ENCODE data around the gene PRPH2. TPM values are rescaled to one million over a fixed set of nuclear protein-coding genes. Genes with fewer than 3 reads are reported as not detected.

The PRPH2 gene
- polyA plus RNA-seq, 3 donors = 0.05 TPM; not detected in 2

DNA sequence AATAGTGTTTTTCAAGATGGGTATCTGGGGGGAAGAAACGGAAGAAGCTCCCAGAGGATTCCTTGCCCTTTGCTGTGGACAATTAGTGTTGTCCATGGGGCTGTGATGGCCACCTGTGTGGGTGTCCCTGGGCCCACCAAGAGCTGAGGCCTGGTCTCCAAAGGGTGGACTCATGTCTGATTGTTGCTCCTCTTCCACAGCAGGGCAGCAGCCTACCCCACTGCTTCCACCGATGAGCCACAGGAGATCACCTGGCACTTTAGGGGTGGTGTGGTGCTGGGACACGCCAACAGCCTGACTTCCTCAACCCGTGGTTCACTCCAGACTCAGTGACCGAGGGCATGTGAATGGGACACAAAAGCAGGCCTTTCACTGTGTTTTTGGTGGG is 25.1 kb downstream of the PRPH2 start:
- H3K79me2 ChIP-seq (ENCODE audit: insufficient read depth, low read length) = no peaks in the 10 kb centered on the region
- H2AFZ ChIP-seq (ENCODE audit: insufficient read depth, low read depth, low read length, poor library complexity, severe bottlenecking) = no peak overlapping the region
- TF ChIP-seq, protein P1, sequence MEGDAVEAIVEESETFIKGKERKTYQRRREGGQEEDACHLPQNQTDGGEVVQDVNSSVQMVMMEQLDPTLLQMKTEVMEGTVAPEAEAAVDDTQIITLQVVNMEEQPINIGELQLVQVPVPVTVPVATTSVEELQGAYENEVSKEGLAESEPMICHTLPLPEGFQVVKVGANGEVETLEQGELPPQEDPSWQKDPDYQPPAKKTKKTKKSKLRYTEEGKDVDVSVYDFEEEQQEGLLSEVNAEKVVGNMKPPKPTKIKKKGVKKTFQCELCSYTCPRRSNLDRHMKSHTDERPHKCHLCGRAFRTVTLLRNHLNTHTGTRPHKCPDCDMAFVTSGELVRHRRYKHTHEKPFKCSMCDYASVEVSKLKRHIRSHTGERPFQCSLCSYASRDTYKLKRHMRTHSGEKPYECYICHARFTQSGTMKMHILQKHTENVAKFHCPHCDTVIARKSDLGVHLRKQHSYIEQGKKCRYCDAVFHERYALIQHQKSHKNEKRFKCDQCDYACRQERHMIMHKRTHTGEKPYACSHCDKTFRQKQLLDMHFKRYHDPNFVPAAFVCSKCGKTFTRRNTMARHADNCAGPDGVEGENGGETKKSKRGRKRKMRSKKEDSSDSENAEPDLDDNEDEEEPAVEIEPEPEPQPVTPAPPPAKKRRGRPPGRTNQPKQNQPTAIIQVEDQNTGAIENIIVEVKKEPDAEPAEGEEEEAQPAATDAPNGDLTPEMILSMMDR (IDR thresholded peaks at IDR 0.05) = no peak
- H3K27ac ChIP-seq (ENCODE audit: low read depth in 1 of 2, low read length in 2 of 2) = no peak overlapping the region
- peaks cover 22 to 30% of the 10 kb centered on the region in 2 donors for H3K36me3 ChIP-seq (replicated peaks in 1 of 2; ENCODE audit: control insufficient read depth in 1 of 2, insufficient read depth in 2 of 2, low read length in 2 of 2)
- intact Hi-C loops (cut with micrococcal nuclease) = no loop called here
- H3K4me3 Mint-ChIP-seq = no peak overlapping the region
- H3K4me2 ChIP-seq (replicated peaks; ENCODE audit: extremely low read depth, low read length, poor library complexity, severe bottlenecking) = no peak overlapping the region
- H3K27ac Mint-ChIP-seq = peak overlapping the region in 1 of 7 donors; percentile 15
- peaks cover 0 to 4% (median 2%) of the 10 kb centered on the region in 3 donors for H3K27me3 Mint-ChIP-seq (ENCODE audit: low read depth in 3 of 3)
- H3K4me1 Mint-ChIP-seq = no peaks in the 10 kb centered on the region
- no peak overlapping the region for H3K9ac ChIP-seq (ENCODE audit: insufficient read depth, low read length, poor library complexity, severe bottlenecking)
- no peak for DNase-seq
- H3K4me3 ChIP-seq (replicated peaks in 1 of 3; ENCODE audit: low read depth in 2 of 3, low read length in 3 of 3) = no peak overlapping the region
- peaks cover 27 to 28% of the 10 kb centered on the region in 2 donors for H3K36me3 Mint-ChIP-seq
- H3K9me3 Mint-ChIP-seq = no peaks in the 10 kb centered on the region
- 100% methylated on average over 2 of the region's 5 CpGs for WGBS (ENCODE audit: insufficient coverage)
- no peaks in the 10 kb centered on the region for H3K27me3 ChIP-seq (ENCODE audit: control insufficient read depth in 2 of 2, insufficient read depth in 2 of 2, low read length in 2 of 2)
- H3K9me3 ChIP-seq (replicated peaks in 1 of 2; ENCODE audit: control insufficient read depth in 1 of 2, insufficient read depth in 1 of 2, low read length in 2 of 2) = no peaks in the 10 kb centered on the region
- H4K20me1 ChIP-seq (ENCODE audit: insufficient read depth, low read length) = no peaks in the 10 kb centered on the region
- no peaks in the 10 kb centered on the region for H3K4me1 ChIP-seq (ENCODE audit: control insufficient read depth in 1 of 2, insufficient read depth in 2 of 2, low read length in 2 of 2)

- H3K27ac ChIP-seq (ENCODE audit: low read depth in 1 of 2, low read length in 2 of 2) = no peak overlapping the region
- TF ChIP-seq, protein P1 (IDR thresholded peaks at IDR 0.05) = no peak
- no peaks in the 10 kb centered on the region for H4K20me1 ChIP-seq (ENCODE audit: insufficient read depth, low read length)
- Mint-ChIP-seq H3K27ac (peak overlapping the region in 1 of 7 donors; percentile 15), H3K4me3 (no peak overlapping the region), H3K9me3 (no peaks in the 10 kb centered on the region), H3K36me3 (peaks cover 32 to 33% of the 10 kb centered on the region in 2 donors), H3K27me3 (ENCODE audit: low read depth in 3 of 3) (peaks cover 0 to 4% (median 0%) of the 10 kb centered on the region in 3 donors), H3K4me1 (no peaks in the 10 kb centered on the region)
- no peaks in the 10 kb centered on the region for H3K27me3 ChIP-seq (ENCODE audit: control insufficient read depth in 2 of 2, insufficient read depth in 2 of 2, low read length in 2 of 2)
- H3K9ac ChIP-seq (ENCODE audit: insufficient read depth, low read length, poor library complexity, severe bottlenecking) = no peak overlapping the region
- H3K79me2 ChIP-seq (ENCODE audit: insufficient read depth, low read length) = no peaks in the 10 kb centered on the region
- no peaks in the 10 kb centered on the region for H3K9me3 ChIP-seq (replicated peaks in 1 of 2; ENCODE audit: control insufficient read depth in 1 of 2, insufficient read depth in 1 of 2, low read length in 2 of 2)
- 77% methylated on average over 5 of the region's 7 CpGs for WGBS (ENCODE audit: insufficient coverage)
- no peak overlapping the region for H3K4me3 ChIP-seq (replicated peaks in 1 of 3; ENCODE audit: low read depth in 2 of 3, low read length in 3 of 3)
- no peaks in the 10 kb centered on the region for H3K4me1 ChIP-seq (ENCODE audit: control insufficient read depth in 1 of 2, insufficient read depth in 2 of 2, low read length in 2 of 2)
- no peak for DNase-seq
- H3K4me2 ChIP-seq (replicated peaks; ENCODE audit: extremely low read depth, low read length, poor library complexity, severe bottlenecking) = no peak overlapping the region
- H3K36me3 ChIP-seq (replicated peaks in 1 of 2; ENCODE audit: control insufficient read depth in 1 of 2, insufficient read depth in 2 of 2, low read length in 2 of 2) = peaks cover 28 to 36% of the 10 kb centered on the region in 2 donors
- H2AFZ ChIP-seq (ENCODE audit: insufficient read depth, low read depth, low read length, poor library complexity, severe bottlenecking) = no peak overlapping the region
- intact Hi-C loops (cut with micrococcal nuclease) = no loop called here
Measured at GRCh38 chr6:42696526-42697267, 25.7 kb downstream of the PRPH2 start.
